ENCODE results near the gene PIGO.

Gene PIGO

DNA sequence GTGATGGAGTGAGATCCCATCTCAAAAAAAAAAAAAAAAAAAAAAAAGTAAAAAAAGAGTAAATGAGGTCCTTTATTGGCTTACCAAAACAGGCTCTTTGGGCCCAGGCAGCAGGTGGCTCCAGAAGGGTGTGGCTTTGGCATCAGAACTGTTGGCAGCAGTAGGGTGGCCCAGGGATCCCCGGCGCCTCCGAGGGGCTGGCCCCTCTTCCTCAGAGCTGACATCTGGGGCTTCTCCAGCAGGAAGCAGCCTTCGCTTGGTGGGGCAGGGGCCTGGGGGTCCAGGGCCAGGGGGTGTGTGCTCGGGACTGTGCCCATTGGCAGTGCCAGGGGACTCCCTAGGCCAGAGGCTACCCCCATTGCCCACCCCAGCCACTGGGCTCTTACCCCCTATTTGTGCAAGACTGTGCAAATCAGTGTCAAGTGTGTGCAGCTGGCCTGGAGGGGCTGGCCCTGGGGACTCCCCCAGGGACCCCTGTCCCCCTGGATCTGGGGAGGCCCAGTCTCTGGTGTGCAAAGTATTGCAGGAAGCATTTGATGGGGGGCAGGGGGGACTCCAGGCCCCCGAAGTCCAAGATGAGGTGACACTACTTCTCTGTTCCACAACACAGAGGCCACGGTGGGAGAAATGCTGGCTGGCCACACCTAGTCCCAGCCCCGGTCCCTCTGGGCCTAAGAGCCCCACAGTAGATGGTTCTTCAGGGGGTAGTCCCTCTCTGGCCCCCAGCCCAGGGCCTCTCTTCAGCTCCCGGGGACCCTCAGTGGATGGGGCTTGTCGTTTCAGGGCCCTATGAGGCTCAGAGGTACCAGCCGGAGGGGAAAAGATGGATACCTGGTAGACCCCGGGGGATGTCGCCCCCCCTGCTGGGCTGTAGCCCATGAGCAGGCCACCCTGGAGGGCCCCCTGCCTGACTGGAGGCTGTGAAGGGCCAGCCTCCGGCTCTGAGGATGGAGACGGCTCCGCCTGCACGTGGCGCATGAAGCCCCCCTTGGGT lies 11.2 kb upstream of the PIGO start:
- no peak for DNase-seq

DNA sequence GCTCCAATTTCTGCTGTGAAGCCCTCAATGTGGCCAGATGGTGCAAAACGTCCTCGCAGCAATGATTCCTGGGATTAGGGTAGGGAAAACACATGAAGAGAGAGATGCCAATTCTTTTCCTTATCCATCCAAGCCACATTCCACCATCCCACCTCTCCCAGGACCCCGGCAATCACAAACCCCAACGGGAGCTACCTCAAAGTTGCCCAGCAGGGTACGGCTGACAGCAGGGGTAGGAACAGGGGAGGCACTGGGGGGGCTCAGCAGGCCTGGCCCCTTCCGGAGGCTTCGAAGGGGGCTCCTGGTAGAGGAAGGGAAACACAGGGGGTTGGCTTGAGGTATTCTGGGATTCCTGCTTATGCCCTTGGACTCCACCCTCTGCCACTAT lies 9.9 kb upstream of the PIGO start:
- no peak for DNase-seq

DNA sequence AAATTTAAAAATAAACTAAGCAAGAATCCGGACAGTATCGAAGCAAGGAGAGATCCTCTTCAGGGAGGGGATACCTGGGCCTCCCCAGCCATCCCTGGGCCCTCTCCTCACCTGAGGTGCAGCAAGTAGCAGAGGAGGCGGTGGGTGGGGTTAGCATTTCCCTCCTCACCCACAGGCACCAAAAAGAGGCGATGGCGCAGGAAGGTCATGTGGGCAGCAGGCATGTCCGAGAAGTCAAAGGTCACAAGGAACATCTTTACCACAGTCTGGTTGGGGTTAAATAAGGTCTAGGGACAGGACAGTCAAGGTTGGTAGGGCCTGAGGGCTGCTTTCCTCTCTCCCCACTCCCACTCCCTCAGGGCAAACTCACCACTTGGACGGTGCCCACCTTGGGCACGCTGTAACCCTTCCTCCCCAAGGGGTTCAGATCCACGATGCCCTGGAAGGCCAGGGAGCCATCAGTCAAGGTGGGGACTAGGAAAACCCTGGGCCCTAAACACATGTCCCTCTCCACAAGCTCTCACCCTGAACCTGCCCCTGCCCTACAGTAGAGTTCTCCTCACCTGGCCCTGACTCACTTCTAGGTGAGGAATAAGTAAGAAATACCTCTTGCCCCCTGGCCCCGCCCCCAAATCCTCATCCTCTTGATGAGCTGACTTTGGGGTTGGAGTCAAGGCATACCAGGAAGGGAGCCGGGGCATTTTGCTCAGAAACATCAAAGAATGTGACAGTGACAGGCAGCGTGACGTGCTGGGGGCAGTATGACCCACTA lies 9.4 kb upstream of the PIGO start:
- DNase-seq: no peak

DNA sequence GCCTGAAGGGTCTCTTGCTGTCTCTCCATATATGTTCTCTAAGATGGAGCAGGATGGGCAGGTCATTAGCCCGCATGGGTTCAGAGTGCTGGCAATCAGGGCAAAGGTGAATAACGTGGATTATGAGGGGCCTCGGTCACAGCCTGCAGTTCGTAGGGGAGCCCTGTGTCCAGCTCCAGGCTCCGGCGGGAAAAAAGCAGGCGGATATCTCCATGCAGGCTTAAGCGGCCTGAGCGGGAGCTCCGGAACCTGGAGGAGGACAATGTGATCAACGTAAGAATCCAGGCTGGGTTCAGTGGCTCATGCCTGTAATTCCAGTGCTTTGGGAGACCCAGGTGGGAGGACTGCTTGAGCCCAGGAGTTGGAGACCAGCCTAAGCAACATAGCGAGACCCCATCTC lies 8.7 kb upstream of the PIGO start:
- no peak for DNase-seq

GRCh38 chr9:35104586-35104985 lies 8.2 kb upstream of the PIGO start:
- DNase-seq: peak in 8 of 56 donors; percentile 5 to 36 (median 22)

GRCh38 chr9:35103660-35104191 lies 7.3 kb upstream of the PIGO start:
- no peak for DNase-seq

DNA sequence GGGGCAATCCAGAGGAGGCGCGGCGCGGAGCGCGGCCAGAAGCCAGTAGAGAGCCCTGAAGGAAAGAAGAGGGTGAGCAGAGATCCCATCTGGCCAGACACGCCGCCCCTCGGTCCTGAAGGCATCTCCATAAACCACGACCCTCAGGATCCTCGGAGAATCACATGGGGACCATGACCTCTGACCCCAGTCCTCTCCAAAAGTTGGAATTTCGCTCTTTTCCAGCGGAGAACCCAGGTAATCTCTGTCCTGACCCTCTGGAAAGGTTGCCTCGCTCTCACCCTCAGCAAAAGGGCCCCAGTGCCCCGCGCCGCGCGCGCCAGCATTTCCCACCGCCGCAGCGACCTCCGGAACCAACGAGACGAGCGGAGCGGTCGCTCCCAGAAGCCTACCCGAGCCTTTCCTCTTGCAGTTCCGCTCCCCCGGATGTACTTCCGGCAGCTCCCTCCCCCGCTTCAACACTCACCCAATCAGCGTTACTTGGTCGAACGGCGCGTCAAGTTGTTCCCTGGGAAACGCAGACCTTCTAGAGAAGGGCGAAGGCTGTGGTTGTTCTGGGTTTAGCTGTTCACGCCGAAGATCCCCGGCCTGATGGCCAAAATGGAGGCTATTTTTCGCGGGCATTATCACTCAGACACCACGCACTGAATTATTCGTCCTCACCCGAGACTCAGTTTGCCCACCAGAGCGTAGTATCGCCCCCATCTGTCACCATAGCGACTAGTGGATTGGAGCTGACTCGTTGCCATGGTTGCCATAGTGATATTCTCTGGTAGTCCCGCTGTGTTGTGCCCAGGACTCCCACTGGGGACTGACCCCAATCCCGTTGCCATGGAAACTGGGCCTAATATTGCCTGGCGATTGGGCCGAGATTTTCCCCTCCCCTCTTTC lies 6.6 kb upstream of the PIGO start, which contains the start of gene STOML2:
Gene STOML2, minus strand, starts transcription at position 363 of the 891 bp plus-strand sequence. Its CDS starts 37 bp downstream, at position 326.
- DNase-seq: peak; percentile 66 to 98 (median 93)

- peak in 5 of 56 donors; percentile 32 to 59 (median 51) for DNase-seq
Observed at GRCh38 chr9:35102465-35102768, 6.0 kb upstream of the PIGO start.

GRCh38 chr9:35097573-35097972 lies 1.2 kb upstream of the PIGO start:
- DNase-seq: no peak

DNA sequence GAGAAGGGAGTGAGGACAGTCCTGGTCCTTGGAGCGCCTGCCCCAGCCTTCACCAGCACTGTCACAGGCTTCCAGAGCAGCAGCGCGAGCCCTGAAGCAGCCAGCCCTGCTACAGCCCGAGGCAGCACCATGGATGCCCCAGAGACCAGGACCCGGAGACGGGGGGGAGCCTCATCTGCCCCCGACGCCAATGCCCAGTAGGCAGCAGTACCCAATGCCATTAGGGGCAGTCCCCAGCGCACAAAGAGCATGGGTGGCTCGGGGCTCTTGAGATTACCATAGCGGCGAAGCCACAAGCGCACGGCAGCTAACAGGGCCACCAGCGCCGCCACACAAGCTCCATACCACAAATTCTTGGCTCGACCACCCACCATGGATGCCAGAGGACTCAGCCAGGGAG lies 4.9 kb downstream of the PIGO start:
- DNase-seq: no peak

DNA sequence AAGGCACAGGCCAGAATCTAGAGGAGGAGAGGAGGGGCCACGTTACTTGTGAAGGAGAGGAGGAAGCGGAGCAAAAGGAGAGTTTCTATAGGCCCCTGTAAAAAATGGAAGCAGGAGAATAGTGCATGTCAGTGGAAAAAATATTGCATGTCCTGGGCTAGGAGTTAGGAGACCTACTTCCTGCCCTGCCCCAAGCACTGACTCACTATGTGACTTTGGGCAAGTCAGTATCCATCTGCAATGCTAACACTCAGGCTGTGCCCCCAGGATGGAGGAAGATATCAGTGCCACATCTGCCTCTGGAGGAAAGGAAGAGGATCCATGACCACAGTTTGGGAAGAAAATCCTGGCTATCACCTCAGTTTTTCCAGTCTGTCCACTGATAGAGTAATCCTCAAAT lies 7.0 kb downstream of the PIGO start:
- DNase-seq: no peak

- DNase-seq: no peak
Observed at GRCh38 chr9:35085078-35085477, 11.3 kb downstream of the PIGO start.

- peak in 55 of 56 donors; percentile 66 to 94 (median 86) for DNase-seq
Observed at GRCh38 chr9:35079426-35080341, 16.7 kb downstream of the PIGO start, which contains the start of gene FANCG. TSS of gene FANCG (minus strand) at chr9:35079942. CDS start at chr9:35079524, 418 bp downstream.

DNA sequence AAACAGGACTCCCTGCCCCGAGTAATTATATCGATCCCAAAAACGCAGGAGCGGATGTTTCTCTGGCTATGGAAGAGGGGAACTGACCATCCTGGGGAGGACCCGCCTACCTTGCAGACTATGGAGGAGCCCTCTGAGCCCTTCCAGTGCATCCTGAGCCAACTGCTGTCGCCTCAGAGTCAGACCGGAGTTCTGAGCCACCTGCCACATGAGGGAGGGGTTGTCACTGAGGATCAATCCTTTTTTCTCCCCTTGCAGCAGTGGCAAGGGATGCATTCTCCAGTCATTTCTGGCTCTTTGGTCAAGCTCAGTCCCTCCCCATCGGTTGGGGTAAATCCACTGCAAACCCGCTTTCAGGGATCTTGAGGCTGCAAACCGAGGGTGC lies 17.4 kb downstream of the PIGO start:
- no peak for DNase-seq

DNA sequence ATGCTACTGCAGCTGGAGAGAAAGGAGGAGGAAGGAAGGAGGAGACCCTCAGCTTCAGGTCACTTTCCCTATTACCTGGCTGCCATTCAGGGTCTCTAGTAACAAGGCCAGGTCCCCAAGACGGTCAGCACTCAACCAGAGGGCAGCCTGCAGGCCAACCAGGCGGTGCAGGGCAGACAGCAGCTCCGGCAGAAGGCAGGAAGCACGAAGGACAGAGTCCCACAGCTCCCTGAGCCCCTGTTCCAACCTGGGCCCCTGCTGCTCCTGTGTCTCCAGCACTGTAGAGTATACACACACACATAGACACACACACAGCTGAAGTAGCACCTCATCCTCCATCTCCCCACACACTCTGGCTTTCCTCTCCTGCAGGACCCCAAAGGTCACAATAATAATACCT lies 18.3 kb downstream of the PIGO start:
- DNase-seq: no peak

- no peak for DNase-seq
Observed at GRCh38 chr9:35076848-35077247, 19.5 kb downstream of the PIGO start.

DNA sequence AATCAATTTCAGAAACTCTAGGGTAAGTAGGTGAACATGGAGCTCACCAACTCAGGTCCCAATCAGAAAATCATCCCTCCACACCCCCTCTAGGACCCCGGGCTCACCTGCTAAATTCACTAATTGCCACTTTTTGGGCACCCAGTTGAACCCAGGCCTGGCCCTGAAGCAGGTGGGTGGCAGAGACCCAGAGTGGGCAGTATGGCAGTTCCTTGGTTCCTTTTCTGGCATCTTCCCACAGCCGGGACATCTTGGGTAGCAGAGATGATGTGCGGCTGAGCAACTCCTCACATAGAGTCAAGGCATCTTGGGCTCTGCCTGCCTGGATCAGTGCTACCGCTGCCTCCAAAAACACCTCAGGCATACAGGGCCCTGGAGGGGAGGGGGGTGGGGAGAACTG lies 21.0 kb downstream of the PIGO start:
- no peak for DNase-seq

DNA sequence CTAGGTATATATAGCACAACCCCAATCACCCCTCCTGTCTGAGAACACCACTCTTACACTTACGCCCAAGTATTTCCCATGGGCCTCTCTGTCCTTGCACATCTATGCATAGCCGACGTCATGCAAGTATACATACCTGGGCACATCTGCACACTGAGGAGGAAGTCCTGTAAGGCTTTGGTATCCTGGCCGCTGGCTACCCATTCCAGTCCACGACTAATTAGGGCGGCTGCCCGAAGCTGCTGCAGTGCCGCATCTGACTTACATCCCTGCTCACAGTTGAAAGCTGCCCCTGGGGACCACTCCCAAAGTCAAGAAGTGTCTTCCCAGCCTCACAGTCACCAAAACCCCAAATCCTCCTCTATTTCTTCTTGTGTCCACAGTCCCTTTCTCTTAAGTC lies 21.6 kb downstream of the PIGO start:
- no peak for DNase-seq

DNA sequence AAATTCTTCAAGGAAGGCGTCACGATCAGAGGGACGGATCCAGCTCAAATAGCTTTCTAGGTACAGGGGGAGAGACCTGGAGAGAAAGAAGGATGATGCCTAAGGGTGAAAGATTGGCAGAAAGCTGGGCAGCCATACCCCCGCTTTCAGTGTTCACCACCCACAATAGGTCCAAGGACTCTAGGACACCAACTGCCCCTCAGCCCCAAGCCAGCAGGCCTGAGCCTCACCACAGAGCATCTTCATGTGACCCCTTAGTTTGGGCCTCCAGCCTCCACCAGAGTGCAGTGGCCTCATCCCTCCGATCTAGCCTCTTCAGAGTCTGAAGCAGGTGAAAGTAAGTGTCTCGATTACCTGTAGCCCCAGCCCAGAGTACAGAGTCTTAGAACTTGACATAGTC lies 22.2 kb downstream of the PIGO start:
- no peak for DNase-seq

DNA sequence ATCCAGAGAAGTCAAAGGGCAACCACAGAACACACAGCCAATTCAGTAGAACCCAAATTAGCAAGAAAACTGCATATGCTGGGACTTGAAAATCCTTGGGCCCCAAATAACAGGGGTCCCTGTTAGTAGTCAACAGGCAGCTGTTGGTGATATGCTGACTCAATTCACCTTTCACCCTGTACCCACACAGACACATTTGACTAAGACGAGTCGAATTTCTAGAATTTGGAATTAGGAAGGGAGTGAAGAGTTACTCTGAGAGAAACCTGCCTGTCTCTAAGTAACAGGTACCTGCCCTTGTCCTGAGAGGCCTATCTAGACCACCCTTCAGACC lies 23.1 kb downstream of the PIGO start:
- DNase-seq: no peak

Data from nucleus accumbens (tissue), 56 donors.